HG02571 (cell line): ENCODE data around the gene ZNF773.

Experiments used
- ATAC-seq: cut with Tn5 transposase; IDR thresholded peaks from one replicate; pipeline ENCODE4 v1.9.1; 2021; ENCODE audit warnings: mild to moderate bottlenecking, moderate library complexity; ENCODE audit not compliant: unreplicated experiment

ZNF773 gene

GRCh38 chr19:57557659-57558058, 57.9 kb downstream of the ZNF773 start:
- no peak for ATAC-seq
